GM12875 (cell line): ENCODE results near the gene KCNQ2.

Source experiments
- H3K4me3 ChIP-seq: one replicate; pipeline ENCODE4 v1.5.1; 2011; ENCODE audit warnings: low read depth, low read length, control low read depth
- CTCF ChIP-seq: IDR thresholded peaks from 2 replicates; pipeline ENCODE4 v1.5.1; 2011; ENCODE audit warnings: low read depth, mild to moderate bottlenecking, control low read depth, inconsistent platforms, low read length, moderate library complexity, borderline replicate concordance; ENCODE audit not compliant: insufficient read depth

The KCNQ2 gene

GRCh38 chr20:63466861-63467260, 5.6 kb downstream of the KCNQ2 start:
- TF ChIP-seq CTCF: no peak
- H3K4me3 ChIP-seq: no peak overlapping the region

GRCh38 chr20:63466250-63466825, 6.1 kb downstream of the KCNQ2 start:
- TF ChIP-seq CTCF: no peak
- H3K4me3 ChIP-seq: no peak overlapping the region

- H3K4me3 ChIP-seq: no peak overlapping the region
- no peak for TF ChIP-seq CTCF
Observed at GRCh38 chr20:63465380-63466249, 6.8 kb downstream of the KCNQ2 start.

- TF ChIP-seq CTCF: no peak
- H3K4me3 ChIP-seq: no peak overlapping the region
Observed at GRCh38 chr20:63464289-63464635, 8.2 kb downstream of the KCNQ2 start.

GRCh38 chr20:63463400-63464288, 8.8 kb downstream of the KCNQ2 start:
- no peak for TF ChIP-seq CTCF
- no peak overlapping the region for H3K4me3 ChIP-seq

GRCh38 chr20:63462244-63462643, 10.2 kb downstream of the KCNQ2 start:
- H3K4me3 ChIP-seq: no peak overlapping the region
- TF ChIP-seq CTCF: no peak
